K562 (cell line): ENCODE measurements around the gene RNF40. TPM values are rescaled to one million over a fixed set of nuclear protein-coding genes. Genes with fewer than 3 reads are reported as not detected.

Experiments used
- ARNT ChIP-seq, 2 experiments: fragments of 450-650 bp; IDR thresholded peaks; 2 replicates each; pipeline ENCODE4 v1.6.1; 2016; ENCODE audit warnings: mild to moderate bottlenecking in 1 of 2
- ATF1 ChIP-seq, 2 experiments: fragments of 450-650 bp in 1 of 2; IDR thresholded peaks; 2 replicates each; pipeline ENCODE4 v1.6.1; 2016; ENCODE audit warnings: missing compliant biosample characterization in 1 of 2, missing genetic modification characterization in 1 of 2
- CCNT2 ChIP-seq: IDR thresholded peaks from 2 replicates; pipeline ENCODE4 v1.6.1; 2011; ENCODE audit warnings: borderline replicate concordance, low read depth, mild to moderate bottlenecking, moderate library complexity, mixed read lengths, low read length; ENCODE audit not compliant: insufficient read length; ENCODE audit errors: extremely low read depth
- ERF ChIP-seq: fragments of 450-650 bp; formaldehyde crosslinking; IDR thresholded peaks from 2 replicates; pipeline ENCODE4 v1.4.0; 2020; ENCODE audit warnings: mild to moderate bottlenecking, mixed read lengths
- FOXK1 ChIP-seq: sonication (generic); formaldehyde crosslinking; IDR thresholded peaks from 2 replicates; pipeline ENCODE4 v1.8.0; 2022; ENCODE audit warnings: missing genetic modification reagents, mild to moderate bottlenecking, borderline replicate concordance
- GABPB1 ChIP-seq: sonication (generic); formaldehyde crosslinking; IDR thresholded peaks from 2 replicates; pipeline ENCODE4 v1.8.0; 2022; ENCODE audit warnings: mild to moderate bottlenecking, missing genetic modification reagents
- HBP1 ChIP-seq: fragments of 450-650 bp; formaldehyde crosslinking; IDR thresholded peaks from 2 replicates; pipeline ENCODE4 v1.4.0; 2022; ENCODE audit warnings: missing genetic modification characterization
- HCFC1 ChIP-seq: IDR thresholded peaks from 2 replicates; pipeline ENCODE4 v1.6.1; 2012; ENCODE audit warnings: low read depth, low read length, improper control_type of control experiment
- HLTF ChIP-seq: fragments of 450-650 bp; IDR thresholded peaks from 2 replicates; pipeline ENCODE4 v1.6.1; 2016
- NCOA2 ChIP-seq, 2 experiments: fragments of 450-650 bp; IDR thresholded peaks; 2 replicates each; pipeline ENCODE4 v1.6.1; 2018; ENCODE audit warnings: mild to moderate bottlenecking in 2 of 2, moderate library complexity in 1 of 2; ENCODE audit not compliant: partially characterized antibody in 2 of 2
- NFIC ChIP-seq: fragments of 450-650 bp; IDR thresholded peaks from 2 replicates; pipeline ENCODE4 v1.6.1; 2017; ENCODE audit warnings: mild to moderate bottlenecking, inconsistent platforms
- PHF20 ChIP-seq: fragments of 450-650 bp; IDR thresholded peaks from 2 replicates; pipeline ENCODE4 v1.6.1; 2018; ENCODE audit not compliant: partially characterized antibody
- PHF8 ChIP-seq: fragments of 200-600 bp; sonication (generic); IDR thresholded peaks from 2 replicates; pipeline ENCODE4 v1.6.1; 2012; ENCODE audit warnings: mixed run types, mild to moderate bottlenecking, inconsistent platforms, low read length, moderate library complexity, borderline replicate concordance
- POLR2A ChIP-seq: fragments of 450-650 bp; conservative IDR thresholded peaks from 2 replicates; pipeline ENCODE4 v1.6.1; 2016
- SNIP1 ChIP-seq: fragments of 450-650 bp; IDR thresholded peaks from 2 replicates; pipeline ENCODE4 v1.7.1; 2017; ENCODE audit warnings: low read depth, mild to moderate bottlenecking
- TFAM ChIP-seq: fragments of 250-450 bp; sonication (Bioruptor Pico); conservative IDR thresholded peaks from 2 replicates; pipeline ENCODE4 v1.5.0; 2021; ENCODE audit warnings: mild to moderate bottlenecking, moderate library complexity
- TFAP4 ChIP-seq: sonication (generic); formaldehyde crosslinking; IDR thresholded peaks from 2 replicates; pipeline ENCODE4 v1.8.0; 2022; ENCODE audit warnings: missing genetic modification reagents, mild to moderate bottlenecking, moderate library complexity, borderline replicate concordance
- THAP12 ChIP-seq: fragments of 250-450 bp; sonication (Bioruptor Pico); IDR thresholded peaks from 2 replicates; pipeline ENCODE4 v1.9.0; 2021; ENCODE audit warnings: mild to moderate bottlenecking, inconsistent platforms
- THRA ChIP-seq: fragments of 450-650 bp; IDR thresholded peaks from 2 replicates; pipeline ENCODE4 v1.6.1; 2017; ENCODE audit warnings: mild to moderate bottlenecking, moderate library complexity
- XRCC5 ChIP-seq: fragments of 200-400 bp; formaldehyde crosslinking; IDR thresholded peaks from 2 replicates; pipeline ENCODE4 v1.6.1; 2017; ENCODE audit warnings: low read depth, mild to moderate bottlenecking, low read length
- ZFPM2 ChIP-seq: fragments of 250-450 bp; sonication (Bioruptor Pico); IDR thresholded peaks from 2 replicates; pipeline ENCODE4 v1.5.1; 2022; ENCODE audit warnings: mild to moderate bottlenecking
- ZNF146 ChIP-seq: IDR thresholded peaks from one replicate; pipeline ENCODE4 v1.6.1; 2018; ENCODE audit warnings: missing compliant biosample characterization; ENCODE audit not compliant: unreplicated experiment
- ZNF23 ChIP-seq: fragments of 250-450 bp; sonication (Bioruptor Pico); IDR thresholded peaks from 2 replicates; pipeline ENCODE4 v1.4.0; 2020; ENCODE audit warnings: mild to moderate bottlenecking
- ZNF830 ChIP-seq: fragments of 250-450 bp; sonication (Bioruptor Pico); IDR thresholded peaks from 2 replicates; pipeline ENCODE4 v1.5.0; 2021; ENCODE audit warnings: mild to moderate bottlenecking
- polyA plus RNA-seq, 8 experiments: library from polyadenylated mRNA; depleted of rRNA in 4 of 8; stranded (reverse) in 5 of 8; unstranded in 3 of 8; fragments of >200 nt; fragmentation: Nextera tagmentation in 2 of 8; fragmentation: Illumina TruSeq in 1 of 8; extraction: Ambion mirVana in 2 of 8; extraction: Trizol in 1 of 8; gene quantifications; 2 replicates each; pipeline versions ENCODE4 v1.2.1 to v1.2.3, GENCODE V29; 2011 to 2014; ENCODE audit warnings: inconsistent platforms in 1 of 8, missing spikeins in 1 of 8
- total RNA-seq, 7 experiments: library from RNA; depleted of rRNA in 6 of 7; stranded (reverse); fragments of >200 nt in 6 of 7; fragmentation: Illumina TruSeq in 2 of 7; extraction: Trizol in 2 of 7; gene quantifications; 2 replicates each; pipeline versions ENCODE4 v1.2.1 to v1.2.3, GENCODE V29; 2011 to 2021; ENCODE audit warnings: low replicate concordance in 1 of 7

The RNF40 gene
- total and polyA plus RNA-seq, 9 of the 15 experiments (the other 6 are each of a cell fraction or from before 2014, with no cell fraction given), result 6.2 to 129 (median 81.5) TPM

- no peak for TF ChIP-seq ATF1 (CRISPR knock-in tag; IDR thresholded peaks at IDR 0.05)
- TF ChIP-seq ATF1 (tag; IDR thresholded peaks at IDR 0.05), result peak; percentile 75
- no peak; the same call in 1 of the 2 replicates for TF ChIP-seq ERF (CRISPR knock-in tag)
- peak; percentile 72 for TF ChIP-seq TFAP4 (CRISPR knock-in tag)
- peak; percentile 88 for TF ChIP-seq POLR2A
- TF ChIP-seq NCOA2 (IDR thresholded peaks at IDR 0.05; ENCODE audit: partially characterized antibody in 2 of 2), result no peak
- TF ChIP-seq ZNF146, result no peak
- TF ChIP-seq THRA, result no peak
- peak; percentile 83 for TF ChIP-seq HCFC1
- peak; percentile 0 to 56; a peak in 1 of 4 replicates for TF ChIP-seq ARNT (IDR thresholded peaks at IDR 0.05)
- 0 out of 2 replicates have a peak, but pooled peaks have one; percentile 9 for TF ChIP-seq HLTF
- TF ChIP-seq CCNT2, result peak; percentile 66
- TF ChIP-seq XRCC5, result peak; percentile 48; the same call in 1 of the 2 replicates
- TF ChIP-seq FOXK1, result peak; percentile 58; the same call in 1 of the 2 replicates
- no peak for TF ChIP-seq TFAM (CRISPR knock-in tag)
- TF ChIP-seq ZNF23 (CRISPR knock-in tag), result no peak
- peak; percentile 82; the same call in 1 of the 2 replicates for TF ChIP-seq ZNF830
- TF ChIP-seq THAP12 (CRISPR knock-in tag), result peak; percentile 99
- TF ChIP-seq SNIP1, result peak; percentile 92
- peak; percentile 86 for TF ChIP-seq PHF20
- peak; percentile 95 for TF ChIP-seq PHF8
- peak; percentile 54; the same call in 1 of the 2 replicates for TF ChIP-seq NFIC
- peak; percentile 97 for TF ChIP-seq GABPB1 (CRISPR knock-in tag)
- TF ChIP-seq ZFPM2 (CRISPR knock-in tag), result no peak
- no peak for TF ChIP-seq HBP1 (CRISPR knock-in tag)
Measured at GRCh38 chr16:30805370-30806169, 43.4 kb downstream of the RNF40 start (continued).
